Neural cell (in vitro differentiated cells): Measurements from ENCODE around the gene USP12. TPM values are rescaled to one million over a fixed set of nuclear protein-coding genes. Genes with fewer than 3 reads are reported as not detected.

Source experiments
- H2AFZ ChIP-seq: fragments of 200-600, 300-800 bp; sonication (generic), shearing (Covaris generic); 2 replicates; pipeline ENCODE4 v1.6.0; 2014; ENCODE audit warnings: low read depth, mild to moderate bottlenecking, antibody characterized with exemption, low read length, moderate library complexity
- H3F3A ChIP-seq: fragments of 200-600 bp; shearing (Covaris generic); 2 replicates; pipeline ENCODE4 v1.6.1; 2016; ENCODE audit warnings: mild to moderate bottlenecking, moderate library complexity, mixed read lengths, antibody characterized with exemption, low read length; ENCODE audit not compliant: insufficient read depth, poor library complexity, severe bottlenecking
- H3K27ac ChIP-seq: fragments of 200-600, 300-800 bp; sonication (generic), shearing (Covaris generic); 2 replicates; pipeline ENCODE4 v1.5.1; 2014; ENCODE audit warnings: mild to moderate bottlenecking, low read length, moderate library complexity
- H3K27me3 ChIP-seq: fragments of 300-800, 200-600 bp; sonication (generic), shearing (Covaris generic); 2 replicates; pipeline ENCODE4 v1.6.0; 2014; ENCODE audit warnings: mild to moderate bottlenecking, low read depth, low read length, moderate library complexity; ENCODE audit not compliant: insufficient read depth
- H3K36me3 ChIP-seq: fragments of 300-800, 200-600 bp; sonication (generic), shearing (Covaris generic); 2 replicates; pipeline ENCODE4 v1.5.1; 2014; ENCODE audit warnings: mild to moderate bottlenecking, antibody characterized with exemption, low read length, moderate library complexity; ENCODE audit not compliant: insufficient read depth
- H3K4me2 ChIP-seq: fragments of 300-800, 200-600 bp; sonication (generic), shearing (Covaris generic); 2 replicates; pipeline ENCODE4 v1.6.0; 2014; ENCODE audit warnings: mild to moderate bottlenecking, low read length
- H3K4me3 ChIP-seq: fragments of 300-800, 200-600 bp; sonication (generic), shearing (Covaris generic); 2 replicates; pipeline ENCODE4 v1.5.1; 2014; ENCODE audit warnings: mild to moderate bottlenecking, low read length, moderate library complexity
- H3K79me2 ChIP-seq: fragments of 200-600 bp; shearing (Covaris generic); replicated peaks from 2 replicates; pipeline ENCODE4 v1.6.0; 2014; ENCODE audit warnings: mild to moderate bottlenecking, low read length, moderate library complexity; ENCODE audit not compliant: insufficient read depth
- H3K9ac ChIP-seq: fragments of 300-800, 200-600 bp; sonication (generic), shearing (Covaris generic); 2 replicates; pipeline ENCODE4 v1.6.1; 2016; ENCODE audit warnings: mild to moderate bottlenecking, low read length, mixed read lengths
- H3K9me2 ChIP-seq: fragments of 200-600 bp; shearing (Covaris generic); 2 replicates; pipeline ENCODE4 v1.6.1; 2016; ENCODE audit warnings: mild to moderate bottlenecking, low read length, mixed read lengths; ENCODE audit not compliant: insufficient read depth
- H3K9me3 ChIP-seq: fragments of 200-600, 300-800 bp; sonication (generic), shearing (Covaris generic); 2 replicates; pipeline ENCODE4 v1.6.1; 2016; ENCODE audit warnings: mild to moderate bottlenecking, mixed run types, low read length, moderate library complexity, mixed read lengths
- H4K20me1 ChIP-seq: fragments of 200-600 bp; shearing (Covaris generic); 2 replicates; pipeline ENCODE4 v1.6.1; 2016; ENCODE audit warnings: mild to moderate bottlenecking, mixed run types; ENCODE audit not compliant: insufficient read depth
- CTCF ChIP-seq: fragments of 450-650 bp; IDR thresholded peaks from 2 replicates; pipeline ENCODE4 v1.5.1; 2014; ENCODE audit warnings: antibody characterized with exemption, mild to moderate bottlenecking, moderate library complexity; ENCODE audit not compliant: poor library complexity, severe bottlenecking
- EP300 ChIP-seq: fragments of 450-650 bp; conservative IDR thresholded peaks from 2 replicates; pipeline ENCODE4 v1.6.1; 2014; ENCODE audit warnings: antibody characterized with exemption, mild to moderate bottlenecking, moderate library complexity; ENCODE audit not compliant: poor library complexity, severe bottlenecking
- EZH2 ChIP-seq: fragments of 200-600, 300-800 bp; shearing (Covaris generic), sonication (generic); IDR thresholded peaks from 2 replicates; pipeline ENCODE4 v1.6.1; 2014; ENCODE audit warnings: antibody characterized with exemption, low read length, borderline replicate concordance, mild to moderate bottlenecking; ENCODE audit not compliant: insufficient read depth, poor library complexity, severe bottlenecking
- MXI1 ChIP-seq: fragments of 450-650 bp; conservative IDR thresholded peaks from 2 replicates; pipeline ENCODE4 v1.6.1; 2014; ENCODE audit warnings: antibody characterized with exemption, mild to moderate bottlenecking; ENCODE audit not compliant: poor library complexity, severe bottlenecking
- POLR2AphosphoS5 ChIP-seq: IDR thresholded peaks from 2 replicates; pipeline ENCODE4 v1.6.1; 2012
- RAD21 ChIP-seq: fragments of 450-650 bp; conservative IDR thresholded peaks from 2 replicates; pipeline ENCODE4 v1.6.1; 2014; ENCODE audit warnings: antibody characterized with exemption, mild to moderate bottlenecking, moderate library complexity
- REST ChIP-seq: IDR thresholded peaks from 2 replicates; pipeline ENCODE4 v1.6.1; 2012; ENCODE audit warnings: borderline replicate concordance
- SMC3 ChIP-seq: fragments of 450-650 bp; conservative IDR thresholded peaks from 2 replicates; pipeline ENCODE4 v1.6.1; 2014; ENCODE audit warnings: antibody characterized with exemption, mild to moderate bottlenecking, moderate library complexity; ENCODE audit not compliant: poor library complexity
- TAF1 ChIP-seq: IDR thresholded peaks from 2 replicates; pipeline ENCODE4 v1.6.1; 2012; ENCODE audit warnings: low read depth
- polyA plus RNA-seq: library from polyadenylated mRNA; depleted of rRNA; stranded (reverse); fragments of >200 nt; gene quantifications from 2 replicates; pipeline ENCODE4 v1.2.3, GENCODE V29; 2014

Gene USP12
- polyA plus RNA-seq, 1 donor from 2014 or later, result 26.2 TPM

- no peaks in the 10 kb centered on the region for H3K36me3 ChIP-seq
- TF ChIP-seq EP300, result no peak
- no peak for TF ChIP-seq CTCF
- TF ChIP-seq EZH2, result no peak
- TF ChIP-seq RAD21, result no peak
- TF ChIP-seq REST, result no peak
- TF ChIP-seq POLR2AphosphoS5, result no peak
- TF ChIP-seq MXI1, result no peak
- no peak for TF ChIP-seq SMC3
- no peak for TF ChIP-seq TAF1
- no peak overlapping the region for H3K4me3 ChIP-seq
- H3K9ac ChIP-seq, result no peak overlapping the region
- no peak overlapping the region for H3K27ac ChIP-seq
- H3K4me2 ChIP-seq, result no peak overlapping the region
- no peaks in the 10 kb centered on the region for H3K79me2 ChIP-seq
- no peaks in the 10 kb centered on the region for H3K9me3 ChIP-seq
- H3K9me2 ChIP-seq, result no peaks in the 10 kb centered on the region
- no peaks in the 10 kb centered on the region for H3K27me3 ChIP-seq
- H2AFZ ChIP-seq, result no peak overlapping the region
- H4K20me1 ChIP-seq, result no peaks in the 10 kb centered on the region
- no peaks in the 10 kb centered on the region for H3F3A ChIP-seq
These were observed 118.9 kb downstream of the USP12 start for GRCh38 chr13:27052551-27053208.

- H3K79me2 ChIP-seq, result no peaks in the 10 kb centered on the region
- no peaks in the 10 kb centered on the region for H3K36me3 ChIP-seq
- no peaks in the 10 kb centered on the region for H4K20me1 ChIP-seq
- H2AFZ ChIP-seq, result no peak overlapping the region
- H3K9me2 ChIP-seq, result no peaks in the 10 kb centered on the region
- no peaks in the 10 kb centered on the region for H3F3A ChIP-seq
- H3K4me3 ChIP-seq, result no peak overlapping the region
- TF ChIP-seq EP300, result no peak
- TF ChIP-seq POLR2AphosphoS5, result no peak
- no peak for TF ChIP-seq SMC3
- TF ChIP-seq REST, result no peak
- no peak for TF ChIP-seq TAF1
- no peak for TF ChIP-seq RAD21
- no peak for TF ChIP-seq CTCF
- TF ChIP-seq EZH2, result no peak
- TF ChIP-seq MXI1, result no peak
- no peak overlapping the region for H3K27ac ChIP-seq
- no peaks in the 10 kb centered on the region for H3K27me3 ChIP-seq
- H3K4me2 ChIP-seq, result no peak overlapping the region
- no peaks in the 10 kb centered on the region for H3K9me3 ChIP-seq
- no peak overlapping the region for H3K9ac ChIP-seq
These were observed 124.5 kb downstream of the USP12 start for GRCh38 chr13:27047081-27047480.
